SK-N-DZ (cell line): ENCODE results near the gene ADGRL3.
"Not testable (repeated sequence)": the region's sequence is repeated elsewhere in the genome, so short reads cannot be mapped to it uniquely, and the experiment has no call there.

Source experiments
- DNase-seq: peaks from one replicate; pipeline ENCODE4 v3.0.0-alpha.2; 2015; ENCODE audit warnings: low spot score

Gene ADGRL3

DNA sequence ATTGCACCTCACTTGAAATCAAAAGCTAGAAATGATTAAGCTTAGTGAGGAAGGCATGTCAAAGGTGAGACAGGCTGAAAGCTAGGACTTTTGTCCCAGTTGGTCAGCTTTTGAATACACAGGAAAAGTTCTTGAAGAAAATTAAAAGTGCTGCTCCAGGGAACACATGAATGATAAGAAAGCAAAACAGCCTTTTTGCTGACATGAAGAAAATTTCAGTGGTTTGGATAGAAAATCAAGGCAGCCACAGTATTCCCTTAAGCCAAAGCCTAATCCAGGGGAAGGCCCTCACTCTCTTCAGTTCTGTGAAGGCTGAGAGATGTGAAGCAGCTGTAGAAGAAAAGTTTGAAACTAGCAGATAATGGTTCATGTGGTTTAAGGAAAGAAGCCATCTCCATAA lies 150.8 kb downstream of the ADGRL3 start:
- DNase-seq, result no peak

GRCh38 chr4:61356696-61357095 lies 156.6 kb downstream of the ADGRL3 start:
- DNase-seq, result no peak

DNA sequence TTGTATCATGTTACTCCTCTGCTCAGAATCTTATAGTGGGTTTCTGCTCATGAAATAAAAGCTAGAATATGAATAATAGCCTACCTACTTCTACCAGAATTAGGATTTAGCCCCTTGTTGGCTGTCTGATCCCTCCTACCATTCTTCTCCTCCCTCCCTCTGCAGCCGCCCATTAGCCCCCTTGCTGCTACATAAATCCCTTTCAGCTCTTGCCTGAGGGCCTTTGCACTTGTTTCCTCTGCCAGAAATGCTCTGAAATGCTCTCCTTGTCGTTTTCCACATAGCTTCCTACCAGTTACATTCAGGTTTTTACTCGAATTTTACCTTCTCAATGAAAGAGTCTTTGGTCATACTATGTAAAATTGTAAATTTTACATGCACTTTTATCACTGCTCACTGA lies 159.2 kb downstream of the ADGRL3 start:
- no peak for DNase-seq

GRCh38 chr4:61372817-61373216 lies 172.7 kb downstream of the ADGRL3 start:
- not testable (repeated sequence) for DNase-seq

GRCh38 chr4:61373901-61374440 lies 173.8 kb downstream of the ADGRL3 start:
- DNase-seq, result no peak

GRCh38 chr4:61374447-61374891 lies 174.3 kb downstream of the ADGRL3 start:
- no peak for DNase-seq

DNA sequence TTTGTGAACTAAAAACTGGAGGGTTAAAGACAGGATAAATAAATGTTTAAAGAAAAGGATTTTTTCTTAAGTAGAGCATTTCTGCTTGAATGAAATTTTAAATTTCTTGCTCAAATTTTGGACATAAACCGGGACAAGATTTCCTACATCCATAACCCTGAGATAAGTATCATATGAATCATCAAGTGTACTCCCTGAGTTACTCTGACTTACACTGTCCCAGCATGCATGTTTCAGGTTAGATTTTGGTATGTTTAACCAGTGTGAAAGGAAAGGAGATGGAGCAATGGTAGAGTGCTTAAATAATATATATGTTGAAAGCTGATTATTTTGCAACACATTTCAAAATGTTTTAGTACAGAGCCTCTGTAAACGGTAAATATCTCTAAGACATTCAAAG lies 175.2 kb downstream of the ADGRL3 start:
- DNase-seq, result no peak

DNA sequence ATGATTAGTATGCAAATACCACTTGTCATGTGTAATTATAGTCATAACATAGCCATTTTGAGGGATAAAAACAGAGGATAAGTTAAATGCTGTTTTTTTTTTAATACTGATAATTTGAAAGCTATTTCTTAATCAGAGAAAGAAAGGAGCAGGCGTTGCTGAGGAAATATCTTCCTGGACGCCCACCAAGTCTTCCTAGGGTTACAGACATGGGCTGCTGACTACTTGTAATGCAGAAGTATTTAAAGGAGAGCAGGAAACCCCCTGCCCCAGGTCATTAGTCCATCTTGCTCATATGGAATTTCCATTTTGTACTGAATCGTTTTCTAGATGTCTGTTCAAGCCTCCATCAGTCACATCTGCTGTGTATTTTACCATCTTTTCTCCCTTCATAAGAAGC lies 176.2 kb downstream of the ADGRL3 start:
- no peak for DNase-seq

DNA sequence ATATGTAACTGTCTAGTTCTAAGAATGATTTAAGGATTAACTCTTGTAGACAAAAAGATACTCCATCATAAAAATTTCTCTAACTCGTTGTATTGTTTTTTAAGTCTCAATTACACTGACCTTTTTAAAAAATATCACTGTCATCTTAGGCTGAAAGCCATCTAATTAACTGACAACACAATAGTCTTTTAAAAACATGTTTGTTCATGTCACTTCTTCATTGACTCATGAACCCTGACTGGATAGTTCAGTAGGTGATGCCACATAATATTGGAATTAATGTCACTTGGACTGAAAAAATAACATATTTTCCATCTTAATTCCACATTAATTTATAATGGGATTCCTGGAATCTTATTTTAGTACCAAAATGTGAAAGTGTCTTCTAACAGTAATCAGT lies 179.3 kb downstream of the ADGRL3 start:
- DNase-seq, result no peak

DNA sequence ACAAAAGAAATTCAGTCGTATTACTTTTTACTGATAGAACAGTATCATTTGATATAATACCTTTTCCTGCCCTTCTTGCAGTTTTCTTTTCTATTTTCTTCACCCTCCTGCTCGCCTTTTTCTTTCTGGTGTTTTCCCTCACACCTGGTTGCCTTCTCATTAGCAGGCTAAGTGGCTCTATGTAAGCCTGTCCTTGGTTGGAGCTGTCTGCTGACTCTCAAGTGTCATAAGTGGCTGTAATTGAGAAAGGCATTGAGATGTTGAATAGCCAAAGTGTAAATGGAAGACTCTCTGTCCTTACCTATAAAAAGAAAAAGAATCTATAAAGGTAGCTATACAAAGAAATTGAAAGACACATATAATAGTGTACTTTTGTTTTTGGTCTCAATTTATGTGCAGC lies 180.7 kb downstream of the ADGRL3 start:
- no peak for DNase-seq

GRCh38 chr4:61385256-61385655 lies 185.1 kb downstream of the ADGRL3 start:
- DNase-seq, result no peak

DNA sequence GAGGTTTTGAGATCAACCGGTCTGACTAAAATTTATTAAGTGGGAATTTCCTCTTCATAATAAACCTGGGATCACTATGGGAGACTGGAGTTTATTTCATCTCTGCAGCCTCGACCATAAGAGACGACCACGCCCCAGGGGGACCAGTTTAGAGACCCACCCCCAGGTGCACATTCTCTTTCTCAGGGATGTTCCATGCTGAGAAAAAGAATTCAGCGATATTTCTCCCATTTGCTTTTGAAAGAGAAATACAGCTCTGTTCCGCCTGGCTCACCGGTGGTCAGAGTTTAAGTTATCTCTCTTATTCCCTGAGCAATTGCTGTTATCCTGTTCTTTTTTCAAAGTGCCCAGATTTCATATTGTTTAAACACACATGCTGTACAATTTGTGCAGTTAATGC lies 187.2 kb downstream of the ADGRL3 start:
- not testable (repeated sequence) for DNase-seq

- no peak for DNase-seq
Measured at GRCh38 chr4:61389640-61390039, 189.5 kb downstream of the ADGRL3 start.

GRCh38 chr4:61395754-61396153 lies 195.6 kb downstream of the ADGRL3 start:
- no peak for DNase-seq

GRCh38 chr4:61397174-61397573 lies 197.0 kb downstream of the ADGRL3 start:
- no peak for DNase-seq

DNA sequence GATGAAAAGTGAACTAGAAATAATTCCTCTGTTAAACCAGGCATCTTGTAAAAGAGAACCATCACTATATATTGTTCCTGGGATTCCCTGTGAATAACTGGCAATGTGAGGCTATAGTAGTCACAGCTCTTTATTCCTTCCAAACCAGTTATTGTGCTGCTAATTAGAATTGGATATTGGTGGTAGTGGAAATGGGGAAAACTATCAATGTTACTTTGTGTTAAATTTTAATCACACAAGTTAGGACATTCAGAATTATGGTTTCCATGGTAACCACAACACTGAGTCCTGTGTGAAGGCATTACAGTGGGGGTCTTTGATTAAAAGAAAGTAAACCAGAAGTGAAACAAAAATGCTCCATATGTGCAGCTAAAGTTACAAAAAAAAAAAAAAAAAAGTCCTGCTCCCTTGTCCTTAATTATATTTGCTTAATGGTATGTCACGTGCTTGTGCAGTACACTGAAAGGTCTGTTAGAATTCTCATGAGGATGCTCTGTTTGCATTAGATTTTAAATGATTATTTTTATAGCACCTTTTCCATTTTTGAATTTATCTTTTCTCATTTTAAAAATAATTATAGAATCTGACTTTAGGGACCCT lies 200.4 kb downstream of the ADGRL3 start:
- DNase-seq, result peak; percentile 20

GRCh38 chr4:61401771-61402170 lies 201.6 kb downstream of the ADGRL3 start:
- no peak for DNase-seq

GRCh38 chr4:61405307-61405706 lies 205.2 kb downstream of the ADGRL3 start:
- no peak for DNase-seq

- DNase-seq, result no peak
Measured at GRCh38 chr4:61406677-61407076, 206.6 kb downstream of the ADGRL3 start.

- DNase-seq, result no peak
Measured at GRCh38 chr4:61407642-61408618, 207.8 kb downstream of the ADGRL3 start.

DNA sequence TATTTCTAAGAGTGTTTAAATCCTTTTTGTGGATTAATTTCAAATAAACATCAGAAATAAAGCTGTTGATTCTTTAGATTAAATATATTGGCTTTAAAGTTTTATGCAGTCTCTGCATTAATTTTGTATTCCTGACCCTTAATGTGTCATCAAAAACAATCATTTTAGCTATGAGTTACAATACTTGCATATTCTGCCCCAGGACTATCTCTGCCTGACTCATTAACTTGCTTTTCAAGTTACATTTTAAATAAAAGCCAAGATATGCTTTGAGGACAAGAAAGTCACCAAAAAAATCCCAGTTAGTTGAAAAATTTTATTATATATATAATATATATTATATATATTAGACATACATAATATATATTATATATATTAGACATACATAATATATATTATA lies 208.7 kb downstream of the ADGRL3 start:
- no peak for DNase-seq

GRCh38 chr4:61411241-61411640 lies 211.1 kb downstream of the ADGRL3 start:
- DNase-seq, result no peak

GRCh38 chr4:61425315-61425714 lies 225.2 kb downstream of the ADGRL3 start:
- DNase-seq, result no peak
